HEK293 (cell line): Measurements from ENCODE around the gene FGD6.

Experiments
- ZNF341 ChIP-seq: fragments of 450-650 bp; formaldehyde crosslinking; IDR thresholded peaks from 2 replicates; pipeline ENCODE4; 2016; ENCODE audit warnings: low read depth, missing biosample characterization, missing genetic modification characterization
- ZNF404 ChIP-seq: fragments of 450-650 bp; formaldehyde crosslinking; IDR thresholded peaks from 2 replicates; pipeline ENCODE4 v1.5.1; 2017; ENCODE audit warnings: missing biosample characterization, missing genetic modification characterization
- ZNF610 ChIP-seq: fragments of 450-650 bp; formaldehyde crosslinking; IDR thresholded peaks from 2 replicates; pipeline ENCODE4 v1.5.1; 2016; ENCODE audit warnings: missing biosample characterization, missing genetic modification characterization, borderline replicate concordance
- ZNF76 ChIP-seq: fragments of 450-650 bp; formaldehyde crosslinking; IDR thresholded peaks from 2 replicates; pipeline ENCODE4; 2016; ENCODE audit warnings: low read depth, missing biosample characterization, missing genetic modification characterization, borderline replicate concordance
- ZSCAN16 ChIP-seq: fragments of 450-650 bp; formaldehyde crosslinking; IDR thresholded peaks from 2 replicates; pipeline ENCODE4 v1.5.1; 2016; ENCODE audit warnings: missing biosample characterization, missing genetic modification characterization
- TF ChIP-seq, protein P1 (sequence below): fragments of 450-650 bp; formaldehyde crosslinking; IDR thresholded peaks from 2 replicates; pipeline ENCODE4 v1.5.1; 2016; ENCODE audit warnings: missing biosample characterization, missing genetic modification characterization
- TF ChIP-seq, protein P2 (sequence below): fragments of 450-650 bp; formaldehyde crosslinking; IDR thresholded peaks from 2 replicates; pipeline ENCODE4 v1.5.1; 2016; ENCODE audit warnings: missing biosample characterization, missing genetic modification characterization

DNA sequence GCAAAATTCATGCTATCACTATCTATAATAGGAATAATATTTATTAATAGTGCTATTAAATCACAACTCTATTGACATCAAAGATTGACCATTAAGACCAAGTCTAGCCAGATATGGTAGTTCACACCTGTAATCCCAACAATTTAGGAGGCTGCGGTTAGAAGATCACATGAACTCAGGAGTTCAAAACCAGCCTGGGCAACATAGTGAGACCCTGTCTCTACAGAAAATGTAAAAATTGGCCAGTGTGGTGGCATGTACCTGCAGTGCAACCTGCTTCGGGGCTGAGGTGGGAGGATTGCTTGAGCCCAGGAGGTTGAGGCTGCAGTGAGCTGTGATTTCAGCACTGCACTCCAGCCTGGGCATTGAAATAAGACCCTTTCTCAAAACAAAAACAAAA, 11.3 kb upstream of the FGD6 start:
- TF ChIP-seq ZNF76 (tag by site-specific recombination) (no peak), ZNF610 (tag by site-specific recombination) (no peak), ZSCAN16 (tag by site-specific recombination) (no peak), ZNF404 (tag by site-specific recombination) (no peak), ZNF341 (tag by site-specific recombination) (no peak)
- TF ChIP-seq, protein P1, sequence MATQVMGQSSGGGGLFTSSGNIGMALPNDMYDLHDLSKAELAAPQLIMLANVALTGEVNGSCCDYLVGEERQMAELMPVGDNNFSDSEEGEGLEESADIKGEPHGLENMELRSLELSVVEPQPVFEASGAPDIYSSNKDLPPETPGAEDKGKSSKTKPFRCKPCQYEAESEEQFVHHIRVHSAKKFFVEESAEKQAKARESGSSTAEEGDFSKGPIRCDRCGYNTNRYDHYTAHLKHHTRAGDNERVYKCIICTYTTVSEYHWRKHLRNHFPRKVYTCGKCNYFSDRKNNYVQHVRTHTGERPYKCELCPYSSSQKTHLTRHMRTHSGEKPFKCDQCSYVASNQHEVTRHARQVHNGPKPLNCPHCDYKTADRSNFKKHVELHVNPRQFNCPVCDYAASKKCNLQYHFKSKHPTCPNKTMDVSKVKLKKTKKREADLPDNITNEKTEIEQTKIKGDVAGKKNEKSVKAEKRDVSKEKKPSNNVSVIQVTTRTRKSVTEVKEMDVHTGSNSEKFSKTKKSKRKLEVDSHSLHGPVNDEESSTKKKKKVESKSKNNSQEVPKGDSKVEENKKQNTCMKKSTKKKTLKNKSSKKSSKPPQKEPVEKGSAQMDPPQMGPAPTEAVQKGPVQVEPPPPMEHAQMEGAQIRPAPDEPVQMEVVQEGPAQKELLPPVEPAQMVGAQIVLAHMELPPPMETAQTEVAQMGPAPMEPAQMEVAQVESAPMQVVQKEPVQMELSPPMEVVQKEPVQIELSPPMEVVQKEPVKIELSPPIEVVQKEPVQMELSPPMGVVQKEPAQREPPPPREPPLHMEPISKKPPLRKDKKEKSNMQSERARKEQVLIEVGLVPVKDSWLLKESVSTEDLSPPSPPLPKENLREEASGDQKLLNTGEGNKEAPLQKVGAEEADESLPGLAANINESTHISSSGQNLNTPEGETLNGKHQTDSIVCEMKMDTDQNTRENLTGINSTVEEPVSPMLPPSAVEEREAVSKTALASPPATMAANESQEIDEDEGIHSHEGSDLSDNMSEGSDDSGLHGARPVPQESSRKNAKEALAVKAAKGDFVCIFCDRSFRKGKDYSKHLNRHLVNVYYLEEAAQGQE (tag by site-specific recombination), result no peak
- TF ChIP-seq, protein P2, sequence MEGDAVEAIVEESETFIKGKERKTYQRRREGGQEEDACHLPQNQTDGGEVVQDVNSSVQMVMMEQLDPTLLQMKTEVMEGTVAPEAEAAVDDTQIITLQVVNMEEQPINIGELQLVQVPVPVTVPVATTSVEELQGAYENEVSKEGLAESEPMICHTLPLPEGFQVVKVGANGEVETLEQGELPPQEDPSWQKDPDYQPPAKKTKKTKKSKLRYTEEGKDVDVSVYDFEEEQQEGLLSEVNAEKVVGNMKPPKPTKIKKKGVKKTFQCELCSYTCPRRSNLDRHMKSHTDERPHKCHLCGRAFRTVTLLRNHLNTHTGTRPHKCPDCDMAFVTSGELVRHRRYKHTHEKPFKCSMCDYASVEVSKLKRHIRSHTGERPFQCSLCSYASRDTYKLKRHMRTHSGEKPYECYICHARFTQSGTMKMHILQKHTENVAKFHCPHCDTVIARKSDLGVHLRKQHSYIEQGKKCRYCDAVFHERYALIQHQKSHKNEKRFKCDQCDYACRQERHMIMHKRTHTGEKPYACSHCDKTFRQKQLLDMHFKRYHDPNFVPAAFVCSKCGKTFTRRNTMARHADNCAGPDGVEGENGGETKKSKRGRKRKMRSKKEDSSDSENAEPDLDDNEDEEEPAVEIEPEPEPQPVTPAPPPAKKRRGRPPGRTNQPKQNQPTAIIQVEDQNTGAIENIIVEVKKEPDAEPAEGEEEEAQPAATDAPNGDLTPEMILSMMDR (tag by site-specific recombination), result no peak
